ENCODE data around the gene PSMC4. TPM values are rescaled to one million over a fixed set of nuclear protein-coding genes. Genes with fewer than 3 reads are reported as not detected.

Gene PSMC4
- total RNA-seq, 2 donors from 2014 or later = 76.0 to 90.2 TPM

GRCh38 chr19:39995794-39996193, 24.8 kb downstream of the PSMC4 start:
- TF ChIP-seq, protein P1, sequence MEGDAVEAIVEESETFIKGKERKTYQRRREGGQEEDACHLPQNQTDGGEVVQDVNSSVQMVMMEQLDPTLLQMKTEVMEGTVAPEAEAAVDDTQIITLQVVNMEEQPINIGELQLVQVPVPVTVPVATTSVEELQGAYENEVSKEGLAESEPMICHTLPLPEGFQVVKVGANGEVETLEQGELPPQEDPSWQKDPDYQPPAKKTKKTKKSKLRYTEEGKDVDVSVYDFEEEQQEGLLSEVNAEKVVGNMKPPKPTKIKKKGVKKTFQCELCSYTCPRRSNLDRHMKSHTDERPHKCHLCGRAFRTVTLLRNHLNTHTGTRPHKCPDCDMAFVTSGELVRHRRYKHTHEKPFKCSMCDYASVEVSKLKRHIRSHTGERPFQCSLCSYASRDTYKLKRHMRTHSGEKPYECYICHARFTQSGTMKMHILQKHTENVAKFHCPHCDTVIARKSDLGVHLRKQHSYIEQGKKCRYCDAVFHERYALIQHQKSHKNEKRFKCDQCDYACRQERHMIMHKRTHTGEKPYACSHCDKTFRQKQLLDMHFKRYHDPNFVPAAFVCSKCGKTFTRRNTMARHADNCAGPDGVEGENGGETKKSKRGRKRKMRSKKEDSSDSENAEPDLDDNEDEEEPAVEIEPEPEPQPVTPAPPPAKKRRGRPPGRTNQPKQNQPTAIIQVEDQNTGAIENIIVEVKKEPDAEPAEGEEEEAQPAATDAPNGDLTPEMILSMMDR (IDR thresholded peaks at IDR 0.05) = no peak
- no peak overlapping the region for H3K27ac ChIP-seq

DNA sequence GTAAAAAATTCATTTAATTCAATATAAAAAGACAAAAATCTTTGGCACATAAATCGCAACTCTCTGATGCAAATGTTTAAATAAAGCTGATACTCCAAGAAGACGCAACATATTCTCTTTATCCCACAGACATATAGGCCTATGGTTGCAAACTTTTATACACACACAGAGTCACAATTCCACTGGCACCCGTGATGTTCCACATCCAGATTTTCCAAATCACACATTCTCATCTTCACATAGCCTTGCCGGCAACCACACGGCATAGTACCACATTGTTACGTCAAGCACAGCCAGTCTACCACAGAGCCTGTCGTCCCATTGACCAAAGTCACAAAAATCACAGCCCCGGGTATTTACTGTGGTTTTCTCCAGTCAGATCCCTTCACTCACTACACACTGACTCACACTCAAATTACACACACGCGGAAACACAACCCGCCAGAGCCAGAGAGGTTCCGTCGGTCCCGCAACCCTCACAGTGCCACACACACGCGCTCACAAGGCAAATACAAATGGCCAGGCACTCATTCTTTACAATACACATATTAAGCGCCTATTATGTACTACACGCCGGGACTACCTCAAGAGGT, 25.3 kb downstream of the PSMC4 start:
- Histone ChIP-seq H3K4me3 (peak overlapping the region; percentile 72 to 81), H3K36me3 (no peaks in the 10 kb centered on the region), H3K27me3 (no peaks in the 10 kb centered on the region), H3K9me3 (no peaks in the 10 kb centered on the region), H3K4me1 (peaks cover 2 to 17% of the 10 kb centered on the region in 2 donors), H3K27ac (peak overlapping the region; percentile 92 to 93)
- TF ChIP-seq, protein P1 (IDR thresholded peaks at IDR 0.05) = no peak
- no peak for DNase-seq (ENCODE audit: low spot score)

More at GRCh38 chr19:39995794-39996193, 24.8 kb downstream of the PSMC4 start:
- no peaks in the 10 kb centered on the region for H3K36me3 ChIP-seq
- no peaks in the 10 kb centered on the region for H3K27me3 ChIP-seq
- no peaks in the 10 kb centered on the region for H3K9me3 ChIP-seq
- peaks cover 2 to 17% of the 10 kb centered on the region in 2 donors for H3K4me1 ChIP-seq
- no peak for DNase-seq (ENCODE audit: low spot score)
- peak overlapping the region; percentile 72 to 81 for H3K4me3 ChIP-seq

- H3K9me3 ChIP-seq = no peaks in the 10 kb centered on the region
- H3K27me3 ChIP-seq = no peaks in the 10 kb centered on the region
- H3K27ac ChIP-seq = peak within 1 kb of the TSS; percentile 92 to 93
- peak; percentile 97 for DNase-seq (ENCODE audit: low spot score)
- TF ChIP-seq, protein P1 (IDR thresholded peaks at IDR 0.05) = no peak
- peak within 1 kb of the TSS; percentile 72 to 81 for H3K4me3 ChIP-seq
- peaks cover 2 to 17% of the 10 kb centered on the region in 2 donors for H3K4me1 ChIP-seq
- H3K36me3 ChIP-seq = no peaks in the 10 kb centered on the region
Measured at GRCh38 chr19:39996811-39997637, 26.1 kb downstream of the PSMC4 start, which contains the start of gene ZNF546. Gene ZNF546, plus strand, starts transcription at chr19:39997060. Its CDS starts 1,267 bp downstream, at chr19:39998327.

DNA sequence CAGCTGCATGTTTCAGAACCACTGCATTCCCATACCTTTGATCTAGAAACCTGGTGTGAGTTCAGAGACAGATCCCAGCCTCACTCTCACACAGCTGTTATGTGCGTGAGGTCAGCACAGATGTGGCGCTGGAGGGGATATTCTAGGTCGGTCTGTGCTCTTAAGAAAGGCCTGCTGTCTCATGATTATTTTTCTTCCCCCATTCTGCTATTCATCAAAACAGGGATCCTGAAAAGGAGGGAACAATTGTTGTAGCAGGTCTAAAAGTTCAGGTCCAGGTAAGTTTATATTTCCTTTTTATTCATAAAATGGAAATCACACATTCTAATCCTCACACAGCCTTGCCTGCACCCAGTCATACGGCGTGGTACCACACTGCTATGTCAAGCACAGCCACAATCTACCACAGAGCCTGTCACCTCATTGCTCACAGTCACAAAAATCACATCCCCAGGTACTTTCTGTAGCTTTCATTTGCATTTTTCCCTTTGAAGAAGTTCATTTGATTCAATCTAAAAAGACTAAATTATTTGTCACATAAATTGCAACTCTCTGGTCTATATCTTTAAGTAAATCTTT, 26.8 kb downstream of the PSMC4 start:
- Histone ChIP-seq H3K27me3 (no peaks in the 10 kb centered on the region), H3K36me3 (no peaks in the 10 kb centered on the region), H3K9me3 (no peaks in the 10 kb centered on the region), H3K4me3 (peak overlapping the region; percentile 72 to 81), H3K27ac (peak overlapping the region; percentile 92 to 93), H3K4me1 (peaks cover 2 to 17% of the 10 kb centered on the region in 2 donors)
- TF ChIP-seq, protein P1 (IDR thresholded peaks at IDR 0.05) = no peak
- no peak for DNase-seq (ENCODE audit: low spot score)

DNA sequence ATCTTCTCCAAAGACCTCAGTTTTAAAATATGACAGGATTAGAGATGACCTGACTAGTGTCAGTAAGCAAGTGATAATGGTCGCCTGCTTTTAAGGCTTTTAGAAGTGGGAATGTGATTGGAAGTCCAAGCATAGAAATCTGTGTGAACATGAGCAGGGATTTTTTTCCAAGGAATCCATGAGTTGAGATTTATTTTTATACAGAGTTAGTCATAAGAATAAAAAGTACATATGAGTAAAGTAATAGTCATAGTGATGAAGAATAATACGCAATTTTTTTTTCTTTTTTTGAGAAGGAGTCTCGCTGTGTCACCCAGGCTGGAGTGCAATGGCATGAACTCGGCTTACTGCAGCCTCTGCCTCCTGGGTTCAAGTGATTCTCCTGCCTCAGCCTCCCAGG, 27.5 kb downstream of the PSMC4 start:
- Histone ChIP-seq H3K27me3 (no peaks in the 10 kb centered on the region), H3K4me1 (peaks cover 2 to 17% of the 10 kb centered on the region in 2 donors), H3K4me3 (no peak overlapping the region), H3K36me3 (no peaks in the 10 kb centered on the region), H3K9me3 (no peaks in the 10 kb centered on the region), H3K27ac (no peak overlapping the region)
- no peak for DNase-seq (ENCODE audit: low spot score)
- TF ChIP-seq, protein P1 (IDR thresholded peaks at IDR 0.05) = no peak

All from right atrium auricular region (tissue), 2 donors.